Heart right ventricle (tissue), 16 donors: Measurements from ENCODE around the gene HRH4. TPM values are rescaled to one million over a fixed set of nuclear protein-coding genes. Genes with fewer than 3 reads are reported as not detected.
A peak's percentile ranks its signal among the peaks of the same experiment; 100 is the strongest.

Experiments
- ATAC-seq, 8 donors: fragments of 200-7000 bp; cut with Tn5 transposase; one replicate each; pipeline ENCODE4 v1.9.1; 2020; ENCODE audit warnings: mild to moderate bottlenecking in 8 of 8, moderate library complexity in 8 of 8, moderate number of reproducible peaks in 1 of 8
- DNase-seq, 2 donors: peaks; one replicate each; pipeline ENCODE4 v3.0.0-alpha.2; 2020
- H3K27ac ChIP-seq, 10 donors: fragments of 200-600 bp; sonication (generic) in 2 of 10; one replicate each; pipeline versions ENCODE4 v1.5.0 to v1.8.0; 2020 to 2022; ENCODE audit warnings: mild to moderate bottlenecking in 3 of 10
- H3K27me3 ChIP-seq, 7 donors: fragments of 200-600 bp; one replicate each; pipeline ENCODE4 v1.8.0; 2021 to 2022; ENCODE audit warnings: mild to moderate bottlenecking in 2 of 7
- H3K36me3 ChIP-seq, 9 donors: fragments of 200-600 bp; sonication (generic) in 1 of 9; one replicate each; pipeline versions ENCODE4 v1.5.0 to v1.8.0; 2020 to 2022; ENCODE audit warnings: mild to moderate bottlenecking in 2 of 9
- H3K4me1 ChIP-seq, 9 donors: fragments of 200-600 bp; sonication (generic) in 1 of 9; one replicate each; pipeline versions ENCODE4 v1.5.0 to v1.8.0; 2020 to 2022; ENCODE audit warnings: mild to moderate bottlenecking in 4 of 9
- H3K4me3 ChIP-seq, 10 donors: fragments of 200-600 bp; sonication (generic) in 2 of 10; one replicate each; pipeline versions ENCODE4 v1.5.0 to v1.8.0; 2020 to 2022; ENCODE audit warnings: mild to moderate bottlenecking in 7 of 10, moderate library complexity in 2 of 10
- H3K9me3 ChIP-seq, 11 donors: fragments of 200-600 bp in 10 of 11; sonication (generic) in 2 of 11; one replicate each; pipeline versions ENCODE4 v1.5.0 to v1.8.0; 2013 to 2022; ENCODE audit warnings: mild to moderate bottlenecking in 2 of 11, control low read depth in 1 of 11, moderate library complexity in 1 of 11
- CTCF ChIP-seq, 9 donors: fragments of 200-600 bp; sonication (generic) in 2 of 9; IDR thresholded peaks; one replicate each; pipeline versions ENCODE4 v1.5.0 to v1.8.0; 2021 to 2022; ENCODE audit warnings: antibody characterized with exemption in 9 of 9, mild to moderate bottlenecking in 5 of 9, moderate library complexity in 1 of 9
- WGBS, 2 donors: extraction: QIAGEN DNeasy Blood & Tissue Kit; methylation state at CpG; one replicate each; pipeline ENCODE4 v1.1.7; 2013; ENCODE audit warnings: inconsistent platforms in 1 of 2; 5-methylcytosine and 5-hydroxymethylcytosine counted together
- intact Hi-C, 10 donors: fragments of 100-400 bp; cut with DNase I; formaldehyde crosslinking; loops; one replicate each; pipeline versions ENCODE4 v1.11.1 to v1.14.2; 2022
- polyA plus RNA-seq, 2 donors: library from polyadenylated mRNA; stranded (reverse); fragments of 200-250 nt; gene quantifications; one replicate each; pipeline ENCODE4 v1.2.3, GENCODE V29; 2013
- total RNA-seq, 10 donors: library from RNA; stranded (reverse); fragmentation: NEBNext Ultra II Directional in 3 of 10; extraction: Animal tissue kit (Norgen Biotek cat#: 25700) in 3 of 10; gene quantifications; one replicate each; pipeline versions ENCODE4 v1.2.1 to v1.2.4, GENCODE V29; 2021 to 2023
- donor health status: Arrhythmogenic right ventricular cardiomyopathy.
- donor health status: ischemic (EF 13 %, LVEDD 7.1; RV severe dilation, severe dysfunction).
- donor health status: healthy with polysubstance abuse.
- donor health status: DM: no; HTN: yes; CAD: no.
- donor health status: DM: no; HTN: no; CAD: no.
- donor health status: ischemic (EF 25% LVEDD 6.9; RV normal size, moderate dysfunction).
- donor health status: ischemic (EF 25% LVEDD 5.7; RV mildly dilated, moderate dysfunction).
- donor health status: healthy.
- donor health status: DM: yes; HTN: yes; CAD: no.
- donor health status: Ischemic cardiomyopathy.
- donor health status: ischemic (EF 35%, LVEDD 5.7; RV mildly dilated, moderate dysfunction).
- donor health status: nonischemic (EF 11% LVEDD 7.7; RV severe dilation, severe dysfunction).
- donor health status: DM: yes; HTN: yes; CAD: no.
- donor health status: PGD.
- donor health status: ischemic (EF 29% LVEDD 5.4; RV normal size, mild dysfunction).
- donor health status: nonischemic (EF 23%, LVEDD 6.1; RV moderate dilation, normal function).

The HRH4 gene
- total and polyA plus RNA-seq, 12 donors: under 0.01 to 0.28 (median 0.15) TPM; not detected in 9

- intact Hi-C loops: no loop called here
- 83 to 91% methylated on average over 1 of the region's 1 CpG for WGBS, 2 donors
- no peaks in the 10 kb centered on the region for H3K9me3 ChIP-seq
Measured at GRCh38 chr18:24436939-24437338, 23.5 kb upstream of the HRH4 start.

GRCh38 chr18:24443870-24444269, 16.6 kb upstream of the HRH4 start:
- DNase-seq (no peak), ATAC-seq (no peak)
- WGBS, 2 donors: 81 to 87% methylated on average over 2 of the region's 2 CpGs
- intact Hi-C loops: no loop called here
- Histone ChIP-seq H3K4me1 (no peaks in the 10 kb centered on the region), H3K36me3 (peaks cover 0 to 100% (median 37%) of the 10 kb centered on the region in 9 donors), H3K4me3 (no peak overlapping the region), H3K27ac (no peak overlapping the region), H3K27me3 (no peaks in the 10 kb centered on the region), H3K9me3 (no peaks in the 10 kb centered on the region)
- no peak for TF ChIP-seq CTCF (IDR thresholded peaks at IDR 0.05)

More at GRCh38 chr18:24436939-24437338, 23.5 kb upstream of the HRH4 start:
- Histone ChIP-seq H3K4me1 (no peaks in the 10 kb centered on the region), H3K4me3 (no peak overlapping the region), H3K36me3 (peaks cover 0 to 88% (median 21%) of the 10 kb centered on the region in 9 donors), H3K27ac (no peak overlapping the region), H3K27me3 (no peaks in the 10 kb centered on the region)
- DNase-seq: no peak
- ATAC-seq: no peak
- TF ChIP-seq CTCF (IDR thresholded peaks at IDR 0.05): no peak

- no peaks in the 10 kb centered on the region for H3K4me1 ChIP-seq
- DNase-seq: no peak
- TF ChIP-seq CTCF (IDR thresholded peaks at IDR 0.05): no peak
- intact Hi-C loops: no loop called here
- H3K4me3 ChIP-seq: no peak overlapping the region
- H3K27me3 ChIP-seq: no peaks in the 10 kb centered on the region
- no peak for ATAC-seq
- no peak overlapping the region for H3K27ac ChIP-seq
- WGBS, 2 donors: 94 to 97% methylated on average over 1 of the region's 1 CpG
- peaks cover 0 to 100% (median 40%) of the 10 kb centered on the region in 9 donors for H3K36me3 ChIP-seq
- H3K9me3 ChIP-seq: no peaks in the 10 kb centered on the region
Measured at GRCh38 chr18:24446453-24446852, 14.0 kb upstream of the HRH4 start.

GRCh38 chr18:24446953-24447538, 13.4 kb upstream of the HRH4 start:
- H3K9me3 ChIP-seq: no peaks in the 10 kb centered on the region
- peak in 4 of 9 donors; percentile 6 to 27 (median 14) for TF ChIP-seq CTCF (IDR thresholded peaks at IDR 0.05)
- intact Hi-C loops: no loop called here
- no peaks in the 10 kb centered on the region for H3K27me3 ChIP-seq
- DNase-seq (no peak), ATAC-seq (no peak)
- H3K36me3 ChIP-seq: peaks cover 0 to 100% (median 34%) of the 10 kb centered on the region in 9 donors
- WGBS, 2 donors: 91 to 96% methylated on average over 1 of the region's 1 CpG
- no peak overlapping the region for H3K27ac ChIP-seq
- H3K4me3 ChIP-seq: no peak overlapping the region
- no peaks in the 10 kb centered on the region for H3K4me1 ChIP-seq
